Spinal cord (tissue), 10 donors: Measurements from ENCODE around the gene ZC3H12C. TPM values are rescaled to one million over a fixed set of nuclear protein-coding genes. Genes with fewer than 3 reads are reported as not detected.
"Not testable (repeated sequence)": the region's sequence is repeated elsewhere in the genome, so short reads cannot be mapped to it uniquely, and the experiment has no call there.

Source experiments
- DNase-seq, 6 donors: peaks; one replicate each; pipeline versions ENCODE4 v3.0.0 to v3.0.0-alpha.2; 2013 to 2015; ENCODE audit warnings: low spot score in 6 of 6, low read depth in 4 of 6
- H3K27ac ChIP-seq: one replicate; pipeline ENCODE4 v1.5.1; 2013; ENCODE audit warnings: low read depth, low read length, control low read depth
- H3K27me3 ChIP-seq: one replicate; pipeline ENCODE4 v1.6.1; 2013; ENCODE audit warnings: low read length; ENCODE audit not compliant: control insufficient read depth, insufficient read depth
- H3K36me3 ChIP-seq: one replicate; pipeline ENCODE4 v1.6.1; 2013; ENCODE audit warnings: low read length; ENCODE audit not compliant: control insufficient read depth, insufficient read depth
- H3K4me1 ChIP-seq: one replicate; pipeline ENCODE4 v1.6.1; 2013; ENCODE audit warnings: low read length; ENCODE audit not compliant: control insufficient read depth, insufficient read depth
- H3K4me3 ChIP-seq: one replicate; pipeline ENCODE4 v1.5.1; 2013; ENCODE audit warnings: low read depth, low read length, control low read depth
- H3K9me3 ChIP-seq: one replicate; pipeline ENCODE4 v1.6.1; 2013; ENCODE audit warnings: low read length; ENCODE audit not compliant: control insufficient read depth, insufficient read depth
- WGBS: methylation state at CpG from one replicate; pipeline ENCODE4 v1.1.5; 2013; ENCODE audit warnings: missing lambda C conversion rate; ENCODE audit not compliant: insufficient coverage; 5-methylcytosine and 5-hydroxymethylcytosine counted together
- polyA plus RNA-seq, 2 donors: library from polyadenylated mRNA; unstranded; fragments of 120-200 nt; gene quantifications; one replicate each; pipeline ENCODE4 v1.2.1, GENCODE V29; 2013; ENCODE audit not compliant: insufficient read length in 2 of 2
- total RNA-seq, 2 donors: library from RNA; depleted of rRNA in 1 of 2; stranded (reverse); fragments of 120-200 nt in 1 of 2; fragments of >200 nt in 1 of 2; gene quantifications; one replicate each; pipeline versions ENCODE4 v1.2.3 to v1.2.4, GENCODE V29; 2013 to 2014
- donor health status: healthy.

ZC3H12C gene
- total and polyA plus RNA-seq, 4 donors = 6.8 to 16.6 (median 12.3) TPM

GRCh38 chr11:110187731-110188130, 94.5 kb downstream of the ZC3H12C start:
- 78% methylated on average over 4 of the region's 6 CpGs for WGBS
- H3K9me3 ChIP-seq = no peaks in the 10 kb centered on the region
- H3K27me3 ChIP-seq = no peaks in the 10 kb centered on the region
- no peaks in the 10 kb centered on the region for H3K36me3 ChIP-seq
- H3K4me1 ChIP-seq = peaks cover 14% of the 10 kb centered on the region
- no peak overlapping the region for H3K27ac ChIP-seq
- H3K4me3 ChIP-seq = no peak overlapping the region
- DNase-seq = no peak

GRCh38 chr11:110190885-110191284, 97.7 kb downstream of the ZC3H12C start:
- Histone ChIP-seq H3K27ac (no peak overlapping the region), H3K27me3 (no peaks in the 10 kb centered on the region), H3K4me3 (no peak overlapping the region), H3K9me3 (no peaks in the 10 kb centered on the region), H3K4me1 (peaks cover 6% of the 10 kb centered on the region), H3K36me3 (peaks cover 4% of the 10 kb centered on the region)
- WGBS = no CpG with 5 or more reads among the region's 1 CpG
- no peak for DNase-seq

GRCh38 chr11:110192604-110193282, 99.6 kb downstream of the ZC3H12C start:
- H3K36me3 ChIP-seq, H3K27me3 ChIP-seq, H3K9me3 ChIP-seq, H3K27ac ChIP-seq, H3K4me1 ChIP-seq, DNase-seq, H3K4me3 ChIP-seq: not testable (repeated sequence)
- no CpG with 5 or more reads among the region's 4 CpGs for WGBS

- not testable (repeated sequence) for H3K36me3 ChIP-seq, H3K4me1 ChIP-seq, H3K27me3 ChIP-seq, DNase-seq, H3K4me3 ChIP-seq, H3K27ac ChIP-seq, H3K9me3 ChIP-seq
- WGBS = 91% methylated on average over 4 of the region's 10 CpGs
These were observed 101.1 kb downstream of the ZC3H12C start for GRCh38 chr11:110194211-110194766.

GRCh38 chr11:110196241-110196754, 103.1 kb downstream of the ZC3H12C start:
- Histone ChIP-seq H3K36me3 (peaks cover 11% of the 10 kb centered on the region), H3K4me1 (no peaks in the 10 kb centered on the region), H3K27ac (no peak overlapping the region), H3K4me3 (no peak overlapping the region), H3K9me3 (no peaks in the 10 kb centered on the region), H3K27me3 (no peaks in the 10 kb centered on the region)
- DNase-seq = no peak
- WGBS = no CpG with 5 or more reads among the region's 5 CpGs

GRCh38 chr11:110196884-110197420, 103.8 kb downstream of the ZC3H12C start:
- no peak overlapping the region for H3K27ac ChIP-seq
- no peaks in the 10 kb centered on the region for H3K9me3 ChIP-seq
- H3K4me1 ChIP-seq = no peaks in the 10 kb centered on the region
- no peak overlapping the region for H3K4me3 ChIP-seq
- WGBS = 90% methylated on average over 4 of the region's 9 CpGs
- H3K36me3 ChIP-seq = peaks cover 11% of the 10 kb centered on the region
- H3K27me3 ChIP-seq = no peaks in the 10 kb centered on the region
- DNase-seq = no peak

- DNase-seq = no peak
These were observed 105.0 kb downstream of the ZC3H12C start for GRCh38 chr11:110198031-110198729.

GRCh38 chr11:110199184-110199981, 106.2 kb downstream of the ZC3H12C start:
- Histone ChIP-seq H3K4me3 (no peak overlapping the region), H3K27me3 (no peaks in the 10 kb centered on the region), H3K9me3 (no peaks in the 10 kb centered on the region), H3K4me1 (no peaks in the 10 kb centered on the region), H3K27ac (no peak overlapping the region), H3K36me3 (peaks cover 11% of the 10 kb centered on the region)
- no peak for DNase-seq
- 90% methylated on average over 2 of the region's 4 CpGs for WGBS

More at GRCh38 chr11:110198031-110198729, 105.0 kb downstream of the ZC3H12C start:
- Histone ChIP-seq H3K27ac (no peak overlapping the region), H3K4me3 (no peak overlapping the region), H3K4me1 (no peaks in the 10 kb centered on the region), H3K27me3 (no peaks in the 10 kb centered on the region), H3K9me3 (no peaks in the 10 kb centered on the region), H3K36me3 (peaks cover 11% of the 10 kb centered on the region)
- 80% methylated on average over 1 of the region's 9 CpGs for WGBS

- Histone ChIP-seq H3K9me3 (no peaks in the 10 kb centered on the region), H3K36me3 (peaks cover 7% of the 10 kb centered on the region), H3K4me3 (no peak overlapping the region), H3K27me3 (no peaks in the 10 kb centered on the region), H3K27ac (no peak overlapping the region), H3K4me1 (no peaks in the 10 kb centered on the region)
- DNase-seq = no peak
- 63% methylated on average over 4 of the region's 6 CpGs for WGBS
These were observed 107.0 kb downstream of the ZC3H12C start for GRCh38 chr11:110200241-110200640.
